GM12891 (cell line): ENCODE data around the gene TMEM132D.

Source experiments
- POLR2AphosphoS5 ChIP-seq: IDR thresholded peaks from 2 replicates; pipeline ENCODE4 v1.6.1; 2011; ENCODE audit warnings: low read depth, low read length, control low read depth
- TAF1 ChIP-seq: IDR thresholded peaks from 2 replicates; pipeline ENCODE4 v1.6.1; 2011; ENCODE audit warnings: low read depth, low read length, control low read depth

DNA sequence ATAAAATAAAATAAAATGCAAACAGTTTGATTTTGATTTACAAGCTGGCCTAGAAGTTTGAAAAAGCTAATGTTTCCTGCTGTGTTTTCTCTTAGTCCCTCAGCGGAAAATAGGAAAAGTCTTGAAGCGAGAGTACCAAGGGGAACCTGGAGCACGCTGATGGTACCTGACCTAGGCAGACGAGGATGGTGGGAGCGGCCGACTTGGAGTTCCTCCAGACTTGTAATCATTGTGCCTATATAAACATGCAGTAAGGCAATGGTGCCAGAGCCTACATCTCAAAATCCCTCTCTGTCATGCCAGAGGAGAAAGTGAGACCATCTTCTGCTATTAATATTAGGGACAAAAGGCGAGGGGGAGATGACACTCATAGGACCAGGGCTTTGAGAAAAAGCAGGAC is 371.7 kb downstream of the TMEM132D start:
- TF ChIP-seq TAF1 (no peak), POLR2AphosphoS5 (no peak)
